ENCODE data around the gene CTCF. TPM values are rescaled to one million over a fixed set of nuclear protein-coding genes. Genes with fewer than 3 reads are reported as not detected.

The CTCF gene
- total RNA-seq, 4 donors from 2014 or later, result 26.1 to 39.6 (median 31.8) TPM

DNA sequence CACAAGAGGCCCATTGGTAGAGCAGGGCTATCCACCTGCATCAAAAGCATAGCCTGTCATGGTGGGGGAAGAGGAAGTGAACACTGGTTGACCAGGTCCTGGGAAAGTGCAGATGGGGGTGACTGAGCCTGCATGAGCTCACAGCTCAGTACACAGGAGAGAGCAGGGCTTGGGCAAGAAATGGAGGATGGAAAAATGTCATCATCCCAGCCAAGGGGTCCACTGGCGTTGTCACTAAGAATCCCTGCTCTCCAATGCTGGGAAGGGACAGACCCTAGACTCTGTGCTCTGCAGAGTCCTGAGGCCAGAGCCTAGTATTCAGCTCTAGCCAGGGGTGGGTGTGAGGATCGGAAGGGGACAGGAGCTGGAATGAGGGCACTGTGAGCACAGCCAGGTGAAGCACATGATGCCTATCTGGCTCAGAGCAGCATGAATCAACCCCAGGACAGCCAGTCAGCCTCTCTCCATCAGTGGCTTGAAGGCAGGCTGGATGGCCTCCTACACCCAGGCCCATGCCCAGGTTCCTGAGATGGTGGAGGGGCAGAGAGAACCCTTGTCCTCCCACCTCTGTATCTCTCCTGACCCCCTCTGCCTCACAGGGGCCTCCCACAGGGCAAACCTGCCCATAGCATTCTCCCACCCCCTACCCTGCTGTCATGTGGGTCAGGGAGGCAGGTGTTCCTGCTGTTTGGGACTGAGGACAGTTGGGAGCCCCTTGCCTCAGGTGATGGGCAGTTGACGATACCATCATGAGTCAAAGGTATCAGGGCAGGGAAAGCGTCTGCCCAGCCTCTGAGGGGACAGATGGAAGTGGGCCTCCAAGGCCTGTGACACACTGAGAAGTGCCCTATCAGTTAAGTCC lies 13.8 kb upstream of the CTCF start:
- Histone ChIP-seq H3K9me3 (no peaks in the 10 kb centered on the region), H3K4me3 (no peak overlapping the region), H3K27me3 (no peaks in the 10 kb centered on the region), H3K27ac (peak overlapping the region in 3 of 4 donors; percentile 4 to 65 (median 4)), H3K36me3 (peaks cover 2 to 52% (median 13%) of the 10 kb centered on the region in 3 donors), H3K4me1 (peaks cover 0 to 52% (median 19%) of the 10 kb centered on the region in 4 donors)
- DNase-seq (ENCODE audit: low spot score in 2 of 2), result no peak
- WGBS, 2 donors, result 80 to 87% methylated on average over 4 of the region's 4 CpGs
- no peak for TF ChIP-seq POLR2A (IDR thresholded peaks at IDR 0.05)
- TF ChIP-seq EP300 (IDR thresholded peaks at IDR 0.05), result no peak
- TF ChIP-seq, protein P1, sequence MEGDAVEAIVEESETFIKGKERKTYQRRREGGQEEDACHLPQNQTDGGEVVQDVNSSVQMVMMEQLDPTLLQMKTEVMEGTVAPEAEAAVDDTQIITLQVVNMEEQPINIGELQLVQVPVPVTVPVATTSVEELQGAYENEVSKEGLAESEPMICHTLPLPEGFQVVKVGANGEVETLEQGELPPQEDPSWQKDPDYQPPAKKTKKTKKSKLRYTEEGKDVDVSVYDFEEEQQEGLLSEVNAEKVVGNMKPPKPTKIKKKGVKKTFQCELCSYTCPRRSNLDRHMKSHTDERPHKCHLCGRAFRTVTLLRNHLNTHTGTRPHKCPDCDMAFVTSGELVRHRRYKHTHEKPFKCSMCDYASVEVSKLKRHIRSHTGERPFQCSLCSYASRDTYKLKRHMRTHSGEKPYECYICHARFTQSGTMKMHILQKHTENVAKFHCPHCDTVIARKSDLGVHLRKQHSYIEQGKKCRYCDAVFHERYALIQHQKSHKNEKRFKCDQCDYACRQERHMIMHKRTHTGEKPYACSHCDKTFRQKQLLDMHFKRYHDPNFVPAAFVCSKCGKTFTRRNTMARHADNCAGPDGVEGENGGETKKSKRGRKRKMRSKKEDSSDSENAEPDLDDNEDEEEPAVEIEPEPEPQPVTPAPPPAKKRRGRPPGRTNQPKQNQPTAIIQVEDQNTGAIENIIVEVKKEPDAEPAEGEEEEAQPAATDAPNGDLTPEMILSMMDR (IDR thresholded peaks at IDR 0.05), result no peak

DNA sequence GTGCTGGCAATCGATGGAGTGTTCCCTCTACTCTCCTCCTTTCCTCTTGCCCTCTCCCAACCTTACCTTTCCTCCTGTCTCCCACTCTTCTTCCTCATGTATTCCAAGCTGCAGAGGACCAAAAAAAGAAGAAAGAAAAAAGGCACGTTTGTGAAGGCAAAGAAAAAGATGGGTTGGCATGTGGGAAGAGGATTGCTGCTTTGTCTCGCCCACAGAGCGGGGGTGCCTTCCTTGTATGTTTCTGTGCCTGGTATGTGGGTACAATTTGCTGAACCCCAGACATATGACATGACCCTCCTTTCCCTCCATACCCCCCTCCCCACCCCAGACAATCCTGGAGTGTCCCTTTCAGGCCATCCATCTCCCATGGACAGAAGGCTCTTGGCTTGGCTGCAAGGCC lies 13.1 kb upstream of the CTCF start:
- Histone ChIP-seq H3K4me1 (peaks cover 0 to 47% (median 19%) of the 10 kb centered on the region in 4 donors), H3K27me3 (no peaks in the 10 kb centered on the region), H3K4me3 (no peak overlapping the region), H3K27ac (peak overlapping the region in 2 of 4 donors; percentile 4 to 65), H3K9me3 (no peaks in the 10 kb centered on the region), H3K36me3 (peaks cover under 1 to 44% (median 13%) of the 10 kb centered on the region in 3 donors)
- no peak for DNase-seq (ENCODE audit: low spot score in 2 of 2)
- TF ChIP-seq, protein P1 (IDR thresholded peaks at IDR 0.05), result no peak
- TF ChIP-seq EP300 (IDR thresholded peaks at IDR 0.05) (no peak), POLR2A (IDR thresholded peaks at IDR 0.05) (no peak)
- WGBS, 2 donors, result 68 to 77% methylated on average over 4 of the region's 4 CpGs

DNA sequence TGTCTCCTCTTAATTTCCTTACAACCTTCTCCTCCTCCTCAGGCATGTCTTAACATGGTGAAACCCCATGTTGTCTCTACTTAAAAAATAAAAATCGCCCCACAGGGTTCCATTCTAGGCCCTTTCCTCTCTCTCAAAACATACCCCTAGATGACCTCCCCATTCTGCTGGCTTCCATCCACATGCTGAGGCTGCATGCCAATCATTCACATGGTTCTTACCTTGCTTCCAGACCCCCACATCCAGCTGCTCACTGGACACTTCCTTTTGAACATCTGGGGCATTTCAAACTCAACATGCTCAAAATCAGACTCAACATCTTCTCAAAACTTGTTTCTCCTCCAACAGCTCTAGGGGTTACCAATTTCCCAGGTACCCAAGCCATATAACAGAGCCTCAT lies 12.4 kb upstream of the CTCF start:
- Histone ChIP-seq H3K36me3 (peaks cover 0 to 37% (median 8%) of the 10 kb centered on the region in 3 donors), H3K9me3 (no peaks in the 10 kb centered on the region), H3K27me3 (no peaks in the 10 kb centered on the region), H3K4me1 (peaks cover 0 to 46% (median 19%) of the 10 kb centered on the region in 4 donors), H3K4me3 (no peak overlapping the region), H3K27ac (no peak overlapping the region)
- TF ChIP-seq POLR2A (IDR thresholded peaks at IDR 0.05) (no peak), EP300 (IDR thresholded peaks at IDR 0.05) (no peak)
- TF ChIP-seq, protein P1 (IDR thresholded peaks at IDR 0.05), result no peak
- WGBS, 2 donors, result 64 to 74% methylated on average over 1 of the region's 1 CpG
- no peak for DNase-seq (ENCODE audit: low spot score in 2 of 2)

DNA sequence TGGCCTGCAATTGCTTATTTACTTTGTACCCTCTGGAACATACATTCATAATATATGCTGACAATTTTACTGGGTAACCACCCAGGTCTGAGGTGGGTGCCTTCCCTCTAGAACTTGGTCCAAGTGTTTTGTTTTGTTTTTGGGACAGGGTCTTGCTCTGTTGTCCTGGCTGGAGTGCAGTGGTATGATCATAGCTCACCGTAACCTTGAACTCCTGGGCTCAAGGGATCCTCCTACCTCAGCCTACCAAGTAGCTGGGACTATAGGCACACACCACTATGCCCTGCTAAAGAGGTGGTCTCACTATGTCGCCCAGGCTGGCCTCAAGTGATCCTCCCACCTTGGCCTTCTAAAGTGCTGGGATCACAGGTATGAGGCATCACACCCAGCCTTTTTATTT lies 11.2 kb upstream of the CTCF start:
- H3K4me3 ChIP-seq, result no peak overlapping the region
- peaks cover 0 to 26% (median 0%) of the 10 kb centered on the region in 3 donors for H3K36me3 ChIP-seq
- H3K27me3 ChIP-seq, result no peaks in the 10 kb centered on the region
- DNase-seq (ENCODE audit: low spot score in 2 of 2), result no peak
- H3K4me1 ChIP-seq, result peaks cover 0 to 42% (median 22%) of the 10 kb centered on the region in 4 donors
- TF ChIP-seq POLR2A (IDR thresholded peaks at IDR 0.05), result no peak
- TF ChIP-seq EP300 (IDR thresholded peaks at IDR 0.05), result no peak
- TF ChIP-seq, protein P1 (IDR thresholded peaks at IDR 0.05), result no peak
- H3K9me3 ChIP-seq, result no peaks in the 10 kb centered on the region
- WGBS, 2 donors, result 92 to 96% methylated on average over 2 of the region's 2 CpGs
- H3K27ac ChIP-seq, result no peak overlapping the region

DNA sequence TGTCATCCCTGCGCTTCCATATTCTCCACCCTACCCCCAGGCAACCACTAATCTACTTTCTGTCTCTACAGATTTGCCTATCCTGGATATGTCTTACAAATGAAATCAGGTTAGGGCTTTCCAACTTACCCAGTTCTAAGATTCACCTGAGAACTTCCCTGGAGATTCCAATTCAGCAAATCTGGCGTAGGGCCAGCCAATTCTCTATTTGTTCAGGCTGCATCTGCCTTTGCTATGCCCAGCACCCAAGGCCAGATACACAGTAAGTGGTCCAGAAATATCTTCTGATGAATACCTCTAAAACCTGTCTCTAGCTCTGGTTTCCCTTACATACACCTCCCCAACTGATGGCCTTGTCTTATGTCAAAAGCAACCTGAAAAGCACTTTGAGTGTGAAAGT lies 10.4 kb upstream of the CTCF start:
- no peaks in the 10 kb centered on the region for H3K27me3 ChIP-seq
- H3K27ac ChIP-seq, result peak overlapping the region in 1 of 4 donors; percentile 38
- H3K36me3 ChIP-seq, result peaks cover 0 to 19% (median 0%) of the 10 kb centered on the region in 3 donors
- TF ChIP-seq EP300 (IDR thresholded peaks at IDR 0.05), result no peak
- TF ChIP-seq, protein P1 (IDR thresholded peaks at IDR 0.05), result no peak
- TF ChIP-seq POLR2A (IDR thresholded peaks at IDR 0.05), result no peak
- 95 to 100% methylated on average over 2 of the region's 2 CpGs for WGBS, 2 donors
- H3K4me3 ChIP-seq, result no peak overlapping the region
- H3K4me1 ChIP-seq, result peaks cover 0 to 35% (median 21%) of the 10 kb centered on the region in 4 donors
- DNase-seq (ENCODE audit: low spot score in 2 of 2), result no peak
- H3K9me3 ChIP-seq, result no peaks in the 10 kb centered on the region

Measured in tibial nerve (tissue), 4 donors.